GM19397 (cell line): Measurements from ENCODE around the gene SLC16A6.
"Not testable (repeated sequence)": the region's sequence is repeated elsewhere in the genome, so short reads cannot be mapped to it uniquely, and the experiment has no call there.

ENCODE experiments used
- ATAC-seq: cut with Tn5 transposase; IDR thresholded peaks from one replicate; pipeline ENCODE4 v1.9.1; 2021; ENCODE audit warnings: mild to moderate bottlenecking, moderate library complexity; ENCODE audit not compliant: unreplicated experiment

The SLC16A6 gene

DNA sequence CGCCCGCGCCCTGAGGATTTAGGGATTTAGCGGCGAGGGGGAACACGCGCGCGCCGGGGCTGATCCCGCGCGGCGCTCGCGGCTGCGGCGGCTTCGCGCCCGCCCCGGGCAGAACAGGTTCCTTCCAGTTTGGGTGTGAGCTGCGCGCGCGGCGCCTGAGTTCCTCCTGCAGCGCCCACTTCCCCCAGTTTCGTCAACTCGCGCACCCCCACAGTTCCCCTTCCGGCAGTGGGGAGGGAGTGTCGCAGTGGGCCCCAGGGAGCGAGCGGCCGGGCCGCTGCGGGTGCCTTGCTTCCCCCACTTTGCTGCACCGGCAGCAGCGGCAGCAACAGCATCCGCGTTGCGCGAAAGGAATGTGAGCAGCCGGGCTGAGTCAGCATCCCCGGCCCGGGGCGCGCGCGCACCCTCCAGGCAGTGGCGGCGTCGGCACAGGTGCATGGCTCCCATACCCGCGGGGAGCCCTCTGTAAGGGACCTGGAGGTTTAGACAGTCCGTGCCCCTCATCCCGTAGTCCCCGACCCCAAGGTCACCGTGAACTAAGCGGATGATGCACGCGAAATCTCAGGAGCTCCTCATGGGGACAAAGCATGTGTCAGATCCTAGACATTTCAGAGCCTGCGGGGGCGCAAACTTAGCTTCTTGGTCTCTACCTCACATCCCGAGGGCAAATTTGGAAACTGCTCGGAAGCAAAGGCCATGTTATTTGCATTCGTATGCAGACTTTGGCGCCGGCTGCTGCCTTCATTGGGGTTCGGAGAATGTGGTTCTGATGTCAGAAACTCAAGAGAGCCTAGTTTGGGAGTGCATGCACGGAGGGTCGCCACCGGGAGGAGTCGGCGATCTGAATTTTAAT, 1.1 kb upstream of the SLC16A6 start:
- ATAC-seq = peak; percentile 55

DNA sequence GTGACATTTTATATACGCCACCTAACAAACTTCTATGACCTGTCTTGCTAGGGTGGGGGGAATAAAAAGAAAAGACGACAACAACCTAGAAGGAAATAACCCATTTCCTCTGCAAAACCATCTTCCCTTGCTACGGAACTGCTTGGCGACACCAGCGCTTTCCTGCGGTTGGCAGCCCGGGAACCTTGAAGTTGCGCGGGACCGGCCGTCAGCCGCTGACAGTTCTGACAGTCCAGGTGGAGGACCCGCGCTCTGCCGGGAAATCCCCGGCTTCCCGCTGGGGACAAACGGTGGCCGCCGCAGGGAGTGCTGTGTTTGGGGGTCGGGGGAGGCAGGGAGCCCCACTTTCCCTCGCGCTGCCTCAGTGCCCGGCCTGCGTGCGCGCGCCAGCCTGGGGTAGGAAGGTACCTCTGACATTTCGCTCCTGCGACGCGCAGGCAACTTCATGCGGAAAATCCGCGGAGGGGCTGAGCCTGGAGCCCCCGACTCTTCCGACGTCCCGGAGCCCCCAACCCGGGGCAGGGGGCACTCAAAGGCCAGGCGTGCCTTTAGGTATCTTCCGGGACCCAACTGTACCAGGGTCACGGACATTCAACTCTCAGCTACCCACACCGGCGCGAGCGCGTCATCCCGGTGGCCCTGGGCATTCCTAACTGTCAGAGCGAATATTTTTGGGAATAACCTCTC, 516 bp downstream of the SLC16A6 start:
- no peak for ATAC-seq

DNA sequence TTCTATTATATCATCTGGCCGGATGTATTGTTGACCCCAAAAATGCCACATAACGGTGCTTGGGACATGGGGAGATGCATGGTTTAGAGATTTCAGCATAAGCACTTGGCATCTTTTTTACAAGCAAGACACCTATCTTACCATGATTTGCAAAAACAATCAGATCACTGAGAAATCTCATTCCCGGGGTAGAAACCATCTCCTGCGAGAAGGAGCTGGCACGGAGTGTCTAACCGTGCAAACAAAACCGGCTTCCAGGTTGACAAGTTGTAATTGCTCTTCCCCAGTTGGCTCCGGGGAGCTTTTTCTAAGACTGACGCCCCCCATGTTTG, 1.0 kb downstream of the SLC16A6 start:
- no peak for ATAC-seq

DNA sequence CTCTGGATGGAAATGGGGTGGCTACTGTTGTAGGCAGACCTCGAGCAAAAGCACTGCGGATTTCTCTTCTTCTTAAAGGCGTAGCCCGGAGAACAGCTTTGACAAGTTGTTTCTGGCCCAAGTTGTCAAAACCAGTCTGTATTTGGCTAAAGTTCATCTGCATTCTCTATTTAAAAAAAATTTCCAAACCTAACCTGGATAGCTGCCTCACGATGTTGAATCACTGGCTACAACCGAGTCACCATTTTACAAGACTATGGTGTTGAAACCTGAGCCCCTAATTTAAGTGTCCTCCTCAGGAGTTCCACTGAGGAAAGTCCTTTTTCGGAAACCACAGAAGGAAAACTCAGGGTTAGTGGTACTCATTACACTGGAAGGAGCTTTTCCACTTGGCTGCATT, 1.5 kb downstream of the SLC16A6 start:
- no peak for ATAC-seq

DNA sequence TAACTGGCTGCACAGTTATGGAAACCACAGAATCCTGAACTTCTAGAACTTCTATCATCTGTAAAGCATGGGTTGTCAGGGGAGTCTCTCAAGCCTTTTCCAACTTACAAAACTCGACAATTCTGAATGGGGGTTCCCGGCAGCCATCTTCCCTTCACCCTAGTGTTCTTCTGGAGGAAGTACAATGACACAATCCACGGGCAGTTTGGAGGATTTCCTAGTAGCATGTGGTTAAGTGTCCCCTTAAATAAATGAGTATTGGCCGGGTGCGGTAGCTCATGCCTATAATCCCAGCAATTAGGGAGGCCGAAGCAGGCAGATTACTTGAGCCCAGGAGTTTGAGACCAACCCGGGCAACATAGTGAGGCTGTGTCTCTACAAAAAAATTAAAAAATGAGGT, 2.1 kb downstream of the SLC16A6 start:
- no peak for ATAC-seq

DNA sequence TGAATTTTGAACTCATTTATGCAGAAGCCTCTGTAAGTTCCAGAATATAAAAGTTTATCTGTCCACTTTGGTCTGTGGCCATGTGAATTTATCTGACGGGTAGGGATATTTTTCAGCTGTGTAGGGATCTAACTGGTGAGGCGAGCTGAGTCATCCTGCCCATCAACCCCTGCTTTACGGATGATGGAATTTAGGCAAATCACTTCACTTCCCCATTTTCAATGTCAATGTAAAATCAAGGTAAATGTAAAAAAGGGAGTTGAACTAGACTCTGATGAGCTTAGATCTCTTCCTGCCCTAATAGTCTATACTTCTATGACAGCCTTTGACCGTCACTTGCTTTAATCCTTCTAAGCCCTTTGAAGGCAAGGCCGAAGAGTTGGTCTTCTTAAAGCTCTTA, 2.6 kb downstream of the SLC16A6 start:
- no peak for ATAC-seq

DNA sequence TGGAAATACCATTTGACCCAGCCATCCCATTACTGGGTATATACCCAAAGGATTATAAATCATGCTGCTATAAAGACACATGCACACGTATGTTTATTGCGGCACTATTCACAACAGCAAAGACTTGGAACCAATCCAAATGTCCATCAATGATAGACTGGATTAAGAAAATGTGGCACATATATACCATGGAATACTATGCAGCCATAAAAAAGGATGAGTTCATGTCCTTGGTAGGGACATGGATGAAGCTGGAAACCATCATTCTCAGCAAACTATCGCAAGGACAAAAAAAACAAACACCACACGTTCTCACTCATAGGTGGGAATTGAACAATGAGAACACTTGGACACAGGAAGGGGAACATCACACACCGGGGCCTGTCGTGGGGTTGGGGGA, 9.0 kb downstream of the SLC16A6 start:
- ATAC-seq = not testable (repeated sequence)

DNA sequence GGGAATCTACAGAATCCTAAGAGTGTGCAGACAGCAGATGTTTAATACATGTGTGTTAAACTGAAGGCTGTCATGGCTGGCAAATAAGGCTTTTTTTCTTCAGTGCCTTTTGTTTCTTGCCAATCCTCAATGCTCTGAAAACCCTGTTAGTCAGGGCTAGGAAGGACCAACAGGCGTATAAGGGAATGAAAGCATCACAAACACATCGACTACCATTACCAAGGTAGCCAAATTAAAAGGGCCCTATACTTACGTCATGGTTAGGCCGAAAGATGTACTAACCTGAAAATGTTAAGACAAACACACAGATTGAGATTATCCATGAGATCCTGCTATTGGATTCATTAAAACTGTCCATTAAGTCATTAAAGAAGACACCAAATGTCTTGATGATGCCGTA, 13.1 kb downstream of the SLC16A6 start:
- ATAC-seq = no peak

DNA sequence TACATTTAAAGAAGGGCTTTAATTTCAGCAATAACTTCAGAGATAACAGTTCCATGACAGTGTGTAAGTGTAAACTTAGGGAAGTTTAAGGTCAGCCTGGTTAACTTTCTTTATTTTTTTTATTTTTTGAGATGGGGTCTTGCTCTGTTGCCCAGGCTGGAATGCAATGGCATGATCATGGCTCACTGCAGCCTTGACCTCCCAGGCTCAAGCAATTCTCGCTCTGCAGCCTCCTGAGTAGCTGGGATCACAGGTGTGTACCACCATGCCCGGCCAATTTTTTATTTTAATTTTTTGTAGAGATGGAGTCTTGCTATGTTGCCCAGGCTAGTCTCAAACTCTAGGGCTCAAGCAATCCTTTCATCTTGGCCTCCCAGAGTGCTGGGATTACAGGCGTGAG, 14.6 kb downstream of the SLC16A6 start:
- ATAC-seq = not testable (repeated sequence)

DNA sequence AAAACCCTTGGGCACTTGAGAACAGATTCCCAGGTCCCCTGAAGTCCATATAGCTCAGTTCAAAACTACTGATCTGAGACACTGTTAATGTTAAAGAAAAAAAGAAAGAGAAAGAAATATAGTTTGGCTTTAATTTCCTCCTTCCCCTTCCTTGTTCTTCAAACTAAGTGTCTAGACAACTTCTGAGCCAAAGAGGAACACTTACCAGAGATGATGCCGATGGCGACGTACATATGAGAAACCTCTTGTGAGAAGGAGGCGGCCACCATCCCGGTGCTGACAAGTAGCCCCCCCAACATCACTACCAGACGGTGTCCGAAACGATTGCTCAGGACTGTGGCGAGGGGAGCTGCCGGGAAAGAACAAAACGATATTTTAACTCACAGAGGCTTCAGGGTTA, 17.2 kb downstream of the SLC16A6 start:
- no peak for ATAC-seq

DNA sequence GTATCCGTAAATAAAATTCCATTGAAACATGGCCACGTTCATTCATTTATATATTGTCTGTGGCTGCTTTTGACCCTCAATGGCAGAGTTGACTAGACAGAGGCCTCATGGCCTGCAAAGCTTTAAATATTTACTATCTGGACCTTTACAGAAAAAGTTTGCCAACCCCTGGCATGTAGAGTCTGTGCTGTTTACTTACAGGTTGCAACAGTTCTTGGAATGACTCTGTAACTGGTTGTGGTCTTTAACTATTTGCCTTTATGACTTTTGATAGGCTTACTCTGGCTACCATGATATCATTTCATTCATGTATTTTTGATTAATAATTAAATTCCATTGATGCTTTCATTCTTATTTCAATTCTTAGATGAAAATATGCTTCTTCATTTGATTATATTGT, 25.1 kb downstream of the SLC16A6 start:
- not testable (repeated sequence) for ATAC-seq

DNA sequence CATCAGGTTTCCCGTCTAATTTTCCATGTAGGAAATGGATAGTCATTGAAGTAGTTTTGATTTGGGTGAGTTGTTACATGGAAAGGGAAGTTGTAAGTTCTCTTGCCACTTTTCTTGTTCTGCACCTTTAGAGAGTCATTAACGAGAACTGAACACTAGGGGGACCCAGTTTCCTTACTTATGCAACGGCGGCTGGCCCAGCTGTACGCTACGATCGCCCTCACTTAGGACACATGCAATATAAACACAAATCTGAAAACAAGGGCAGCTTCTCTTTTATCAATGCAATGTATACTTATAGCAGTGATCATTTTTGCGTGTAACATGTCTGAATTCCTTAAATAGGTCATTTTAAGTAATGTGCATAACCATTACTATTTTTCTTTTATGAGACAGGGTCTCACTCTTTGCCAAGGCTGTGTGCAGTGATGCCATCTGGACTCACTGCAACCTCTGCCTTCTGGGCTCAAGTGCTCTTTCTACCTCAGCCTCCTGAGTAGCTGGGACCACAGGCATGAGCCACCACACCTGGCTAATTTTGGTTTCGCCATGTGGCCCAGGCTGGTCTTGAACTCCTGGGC, 27.7 kb downstream of the SLC16A6 start:
- peak; percentile 34 for ATAC-seq

DNA sequence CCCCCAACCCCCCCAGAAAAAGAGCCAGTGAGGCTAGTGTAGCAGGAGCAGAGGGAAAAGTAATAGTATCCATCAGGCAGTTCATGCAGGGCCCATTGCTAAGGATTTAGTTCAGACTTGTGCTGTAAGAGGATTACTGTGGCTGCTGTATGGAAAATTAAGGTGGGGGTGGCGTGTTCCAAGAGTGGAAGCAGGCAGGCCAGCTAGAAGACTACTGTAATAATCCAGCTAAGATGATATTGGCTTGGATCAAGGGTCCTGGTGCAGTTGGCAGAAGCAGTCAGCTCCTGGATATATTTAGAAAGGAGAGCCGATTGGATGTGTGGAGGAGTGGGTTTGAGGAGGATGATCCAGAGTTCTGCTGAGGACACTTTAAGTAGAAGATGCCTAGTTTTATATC, 28.5 kb downstream of the SLC16A6 start:
- not testable (repeated sequence) for ATAC-seq

DNA sequence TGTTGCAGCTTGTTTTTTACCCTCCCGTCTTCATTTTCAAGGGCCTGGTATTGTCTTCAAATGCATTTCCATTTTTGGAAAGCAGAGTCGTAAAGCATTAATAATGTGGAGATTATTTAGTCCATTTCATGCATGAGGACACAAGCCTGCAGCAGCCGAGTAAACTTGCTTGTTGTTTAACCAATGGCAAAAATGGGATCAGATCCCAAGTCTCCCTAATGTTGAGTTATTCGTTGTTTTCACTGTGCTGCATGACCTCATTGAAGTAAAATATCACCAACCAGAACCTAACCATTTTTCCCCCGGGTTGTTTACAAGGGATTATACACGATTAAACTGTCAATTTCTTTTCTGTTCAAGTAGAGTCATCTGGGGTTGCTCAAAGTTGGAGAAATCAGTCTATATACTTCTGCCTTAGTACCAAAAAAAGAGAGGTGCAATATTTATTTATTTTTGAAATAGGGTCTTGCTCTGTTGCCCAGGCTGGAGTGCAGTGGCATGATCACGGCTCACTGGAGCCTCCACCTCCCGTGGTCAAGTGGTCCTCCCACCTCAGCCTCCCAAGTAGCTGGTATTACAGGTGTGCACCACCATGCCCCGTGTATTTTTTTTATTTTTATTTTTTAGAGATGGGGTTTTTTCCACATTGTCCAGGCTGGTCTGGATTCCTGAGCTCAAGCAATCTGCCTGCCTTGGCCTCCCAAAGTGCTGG, 30.7 kb downstream of the SLC16A6 start:
- ATAC-seq = no peak

DNA sequence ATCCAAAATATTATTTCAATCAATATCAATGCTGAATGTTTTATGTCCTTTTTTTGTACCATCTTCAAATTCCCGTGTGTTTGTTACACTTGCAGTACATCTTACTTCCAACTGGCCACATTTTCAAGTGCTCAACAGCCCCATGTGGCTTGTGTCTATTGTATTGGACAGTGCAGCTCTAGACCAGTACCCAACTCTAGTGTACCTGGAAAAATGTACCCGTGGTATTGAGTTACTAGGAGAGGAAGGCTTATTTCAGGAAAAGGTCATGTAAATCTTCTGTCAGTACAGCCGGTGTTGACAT, 31.3 kb downstream of the SLC16A6 start:
- not testable (repeated sequence) for ATAC-seq

DNA sequence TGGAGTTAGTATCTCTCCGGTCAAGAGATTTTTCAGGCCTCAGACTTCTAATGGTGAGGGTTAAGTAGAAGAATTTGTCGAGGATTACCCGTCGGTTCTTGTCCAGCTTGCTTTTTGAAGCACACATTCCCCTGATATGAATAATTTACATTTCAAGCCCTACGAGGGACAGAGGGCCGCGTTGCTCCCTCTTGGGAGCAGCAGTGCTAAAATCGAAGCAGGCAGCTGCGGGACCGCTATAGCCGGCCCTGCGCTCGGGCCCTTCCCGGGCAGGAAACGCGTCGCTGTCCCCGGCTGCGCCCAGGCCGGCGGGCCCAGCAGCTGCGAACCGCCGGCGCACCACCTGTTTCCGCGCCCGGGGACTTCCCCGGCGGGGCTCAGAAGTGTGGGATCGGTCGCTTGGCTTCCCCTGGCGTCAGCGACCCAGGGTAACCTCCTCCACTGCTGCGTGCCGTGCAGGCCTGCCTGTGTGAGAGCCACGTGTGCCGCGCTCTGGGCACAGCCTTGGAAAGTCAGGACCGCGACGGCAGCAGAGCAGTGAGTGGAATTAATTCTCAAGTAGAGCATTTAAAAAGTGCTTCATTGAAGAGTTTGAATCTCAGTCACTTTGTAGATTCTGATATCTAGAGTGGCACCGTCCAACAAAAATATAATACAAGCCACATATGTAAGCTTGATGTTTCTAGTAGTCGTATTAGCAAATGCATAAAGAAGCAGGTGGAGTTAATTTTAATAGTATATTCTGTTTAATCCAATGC, 31.9 kb downstream of the SLC16A6 start:
- ATAC-seq = peak; percentile 98

DNA sequence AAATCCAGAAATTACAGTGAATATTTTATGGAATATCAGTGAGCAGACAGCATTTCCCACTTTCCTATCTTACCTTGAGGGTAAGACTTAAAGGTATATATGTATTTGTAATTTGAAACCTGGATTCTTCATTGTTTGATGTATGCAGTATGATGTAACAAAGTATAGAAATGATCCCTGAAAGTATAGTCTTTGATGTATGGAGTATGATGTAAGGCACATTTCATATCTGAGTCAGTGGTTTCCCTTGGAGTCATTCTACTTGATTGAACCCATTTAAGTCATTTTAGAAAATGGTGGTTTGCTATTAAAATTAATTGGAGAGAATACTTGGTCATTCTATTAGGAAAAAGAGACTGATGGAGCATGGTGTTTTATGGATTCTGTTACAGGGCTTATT, 33.0 kb downstream of the SLC16A6 start:
- no peak for ATAC-seq

DNA sequence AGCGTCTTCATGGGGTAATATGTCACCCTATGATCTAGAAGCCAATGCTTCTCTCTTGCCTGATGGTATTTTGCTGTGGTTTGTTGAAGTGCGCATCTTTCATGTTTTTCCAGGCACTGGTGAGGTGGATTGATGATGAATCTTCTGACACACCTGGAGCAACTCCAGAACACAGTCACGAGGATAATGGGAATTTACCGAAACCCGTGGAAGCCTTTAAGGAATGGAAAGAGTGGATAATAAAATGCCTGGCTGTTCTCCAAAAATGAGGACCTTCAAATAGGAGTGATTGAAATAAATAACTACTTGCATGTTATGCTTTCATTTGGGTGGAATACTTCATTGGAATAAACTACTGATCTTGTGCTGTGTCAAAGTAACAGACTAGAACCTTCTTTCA, 34.2 kb downstream of the SLC16A6 start:
- ATAC-seq = not testable (repeated sequence)

DNA sequence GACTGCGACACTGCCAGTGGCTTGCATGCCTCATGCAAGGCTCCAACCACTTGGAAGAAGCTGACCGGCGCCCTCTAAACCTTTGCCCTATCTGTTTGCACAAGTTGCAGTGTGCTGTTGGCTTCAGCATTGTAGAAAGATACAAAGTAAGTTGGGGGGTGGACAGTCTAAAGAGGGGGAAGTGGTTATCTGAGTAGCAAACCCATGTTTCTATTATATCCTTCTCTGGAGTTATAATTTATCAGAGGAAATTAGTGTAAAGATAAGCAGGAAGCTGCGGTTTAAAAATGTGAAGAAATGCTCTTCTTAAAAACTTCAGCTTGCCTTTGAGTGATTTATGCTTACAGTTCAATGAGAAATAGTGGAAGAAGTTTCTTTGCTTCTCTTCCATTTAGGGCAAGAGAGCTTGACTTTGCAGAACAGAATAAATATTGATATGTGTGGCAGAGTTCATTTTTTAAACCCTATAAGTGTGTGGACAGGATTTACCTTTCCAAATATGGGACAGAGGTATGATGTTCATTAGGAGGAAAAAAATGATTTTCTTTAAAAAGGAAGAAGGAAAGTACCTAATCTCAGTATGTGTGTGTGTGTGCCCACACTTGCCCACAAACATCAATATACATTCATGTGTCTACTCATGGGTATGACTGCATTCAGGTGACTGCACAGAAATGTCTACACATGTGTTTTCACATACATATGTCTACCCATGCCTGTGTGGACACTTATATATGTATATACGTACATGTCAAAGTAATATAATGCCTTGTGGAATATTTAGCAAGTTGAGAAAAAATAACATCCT, 35.0 kb downstream of the SLC16A6 start:
- no peak for ATAC-seq

DNA sequence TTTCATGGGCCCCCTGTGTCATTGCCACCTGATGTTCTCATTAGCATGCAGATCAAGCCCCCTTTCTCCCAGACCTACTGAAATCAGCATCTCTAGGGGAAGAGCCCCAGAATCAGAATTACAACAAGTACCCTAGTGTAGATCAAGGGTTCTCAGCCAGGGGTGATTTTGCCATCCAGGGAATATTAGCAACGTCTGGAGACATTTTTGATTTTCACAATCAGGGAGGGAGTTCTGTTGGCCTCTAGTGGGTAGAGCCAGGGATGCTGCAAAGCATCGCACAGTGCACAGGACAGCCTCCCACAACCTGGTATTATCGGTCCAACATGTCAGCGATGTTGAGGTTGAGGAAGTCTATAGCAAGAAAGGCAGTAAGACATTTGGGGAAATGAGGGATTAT, 35.8 kb downstream of the SLC16A6 start:
- no peak for ATAC-seq
